H9 (cell line): ENCODE measurements around the gene BCAS3. TPM values are rescaled to one million over a fixed set of nuclear protein-coding genes. Genes with fewer than 3 reads are reported as not detected.
A peak's percentile ranks its signal among the peaks of the same experiment; 100 is the strongest.

Experiments
- DNase-seq: peaks from one replicate; pipeline ENCODE4 v3.0.0-alpha.2; 2017
- H2AFZ ChIP-seq: one replicate; pipeline ENCODE4 v1.6.1; 2013; ENCODE audit warnings: mild to moderate bottlenecking, low read length, control low read depth, moderate library complexity
- H2AK5ac ChIP-seq: 2 replicates; pipeline ENCODE4 v1.6.1; 2013; ENCODE audit warnings: low read length, control low read depth, mixed read lengths; ENCODE audit not compliant: insufficient read length
- H2BK120ac ChIP-seq: one replicate; pipeline ENCODE4 v1.6.1; 2013; ENCODE audit warnings: low read depth, mild to moderate bottlenecking, low read length, control low read depth, inconsistent platforms; ENCODE audit not compliant: poor library complexity, severe bottlenecking
- H2BK12ac ChIP-seq: 2 replicates; pipeline ENCODE4 v1.6.1; 2013; ENCODE audit warnings: low read length, control low read depth, mixed read lengths, low read depth; ENCODE audit not compliant: insufficient read length
- H2BK15ac ChIP-seq: 2 replicates; pipeline ENCODE4 v1.6.1; 2013; ENCODE audit warnings: low read depth, low read length, control low read depth
- H2BK20ac ChIP-seq: one replicate; pipeline ENCODE4 v1.6.1; 2013; ENCODE audit warnings: low read depth, mild to moderate bottlenecking, low read length, control low read depth, inconsistent platforms; ENCODE audit not compliant: poor library complexity, severe bottlenecking
- H2BK5ac ChIP-seq: 2 replicates; pipeline ENCODE4 v1.6.1; 2013; ENCODE audit warnings: low read length, control low read depth, mixed read lengths; ENCODE audit not compliant: insufficient read length
- H3K14ac ChIP-seq: 2 replicates; pipeline ENCODE4 v1.6.1; 2013; ENCODE audit warnings: low read length, control low read depth; ENCODE audit not compliant: insufficient read depth
- H3K18ac ChIP-seq: 2 replicates; pipeline ENCODE4 v1.6.1; 2013; ENCODE audit warnings: low read depth, mild to moderate bottlenecking, mixed read lengths, low read length, control low read depth; ENCODE audit not compliant: insufficient read length
- H3K23ac ChIP-seq: 2 replicates; pipeline ENCODE4 v1.6.1; 2013; ENCODE audit warnings: low read length, control low read depth, mixed read lengths, low read depth; ENCODE audit not compliant: insufficient read length
- H3K23me2 ChIP-seq: 2 replicates; pipeline ENCODE4 v1.6.1; 2013; ENCODE audit warnings: low read depth, mild to moderate bottlenecking, mixed read lengths, low read length, control low read depth; ENCODE audit not compliant: insufficient read length, poor library complexity, severe bottlenecking
- H3K27ac ChIP-seq: 2 replicates; pipeline ENCODE4 v1.5.1; 2013; ENCODE audit warnings: low read length, control low read depth, mixed read lengths, low read depth; ENCODE audit not compliant: insufficient read length
- H3K27me3 ChIP-seq: 2 replicates; pipeline ENCODE4 v1.6.1; 2013; ENCODE audit warnings: low read length, control low read depth, inconsistent platforms; ENCODE audit not compliant: insufficient read depth
- H3K4ac ChIP-seq: 2 replicates; pipeline ENCODE4 v1.6.1; 2013; ENCODE audit warnings: low read depth, mild to moderate bottlenecking, control low read depth, inconsistent platforms, low read length, moderate library complexity
- H3K4me1 ChIP-seq: 2 replicates; pipeline ENCODE4 v1.6.1; 2013; ENCODE audit warnings: low read length, control low read depth, inconsistent platforms; ENCODE audit not compliant: insufficient read depth
- H3K4me2 ChIP-seq: 2 replicates; pipeline ENCODE4 v1.6.1; 2013; ENCODE audit warnings: low read length, control low read depth, mixed read lengths; ENCODE audit not compliant: insufficient read length, insufficient read depth
- H3K56ac ChIP-seq: 2 replicates; pipeline ENCODE4 v1.6.1; 2013; ENCODE audit warnings: low read depth, mild to moderate bottlenecking, mixed read lengths, low read length, control low read depth; ENCODE audit not compliant: insufficient read length
- H3K79me1 ChIP-seq: 2 replicates; pipeline ENCODE4 v1.6.1; 2013; ENCODE audit warnings: low read depth, mild to moderate bottlenecking, moderate library complexity, low read length, control low read depth, inconsistent platforms; ENCODE audit not compliant: insufficient read depth, poor library complexity, severe bottlenecking
- H3K79me2 ChIP-seq: 2 replicates; pipeline ENCODE4 v1.6.1; 2013; ENCODE audit warnings: low read length, control low read depth, inconsistent platforms; ENCODE audit not compliant: insufficient read depth
- H3K9ac ChIP-seq: 2 replicates; pipeline ENCODE4 v1.6.1; 2013; ENCODE audit warnings: low read length, control low read depth, mixed read lengths; ENCODE audit not compliant: insufficient read length; ENCODE audit errors: extremely low read depth
- H3K9me3 ChIP-seq: one replicate; pipeline ENCODE4 v1.6.1; 2013; ENCODE audit warnings: low read depth, low read length, inconsistent platforms; ENCODE audit not compliant: control insufficient read depth
- H3T11ph ChIP-seq: one replicate; pipeline ENCODE4 v1.6.1; 2013; ENCODE audit warnings: mild to moderate bottlenecking, low read length, control low read depth, inconsistent platforms
- H4K20me1 ChIP-seq: one replicate; pipeline ENCODE4 v1.6.1; 2013; ENCODE audit not compliant: control insufficient read depth, insufficient read length, insufficient read depth
- H4K5ac ChIP-seq: 2 replicates; pipeline ENCODE4 v1.6.1; 2013; ENCODE audit warnings: low read depth, mild to moderate bottlenecking, mixed read lengths, low read length, control low read depth; ENCODE audit not compliant: insufficient read length
- H4K8ac ChIP-seq: replicated peaks from 2 replicates; pipeline ENCODE4 v1.6.1; 2013; ENCODE audit warnings: low read length, control low read depth, mixed read lengths, low read depth; ENCODE audit not compliant: insufficient read length
- H4K91ac ChIP-seq: 2 replicates; pipeline ENCODE4 v1.6.1; 2013; ENCODE audit warnings: low read depth, mild to moderate bottlenecking, moderate library complexity, mixed read lengths, low read length, control low read depth; ENCODE audit not compliant: insufficient read length
- H3K27ac Mint-ChIP-seq, 3 experiments: 2 replicates in 2 of 3; 3 replicates in 1 of 3; pipeline ENCODE4 v1.8.0; 2020 to 2021; ENCODE audit warnings: mixed read lengths in 3 of 3, mild to moderate bottlenecking in 1 of 3, moderate library complexity in 1 of 3
- H3K27me3 Mint-ChIP-seq: 2 replicates; pipeline ENCODE4 v1.8.0; 2021; ENCODE audit warnings: low read depth, mild to moderate bottlenecking, moderate library complexity, mixed read lengths
- H3K36me3 Mint-ChIP-seq, 3 experiments: 2 replicates in 2 of 3; 3 replicates in 1 of 3; pipeline ENCODE4 v1.8.0; 2020 to 2021; ENCODE audit warnings: low read depth in 3 of 3, mixed read lengths in 3 of 3; ENCODE audit not compliant: insufficient read depth in 1 of 3
- H3K4me1 Mint-ChIP-seq, 2 experiments: 2 replicates each; pipeline ENCODE4 v1.8.0; 2020; ENCODE audit warnings: mixed read lengths in 2 of 2
- H3K4me3 Mint-ChIP-seq, 2 experiments: 2 replicates in 1 of 2; 3 replicates in 1 of 2; pipeline ENCODE4 v1.8.0; 2020 to 2021; ENCODE audit warnings: mild to moderate bottlenecking in 2 of 2, mixed read lengths in 2 of 2, moderate library complexity in 1 of 2
- H3K9me3 Mint-ChIP-seq, 2 experiments: 2 replicates in 1 of 2; 3 replicates in 1 of 2; pipeline ENCODE4 v1.8.0; 2020; ENCODE audit warnings: mild to moderate bottlenecking in 2 of 2, mixed read lengths in 2 of 2, moderate library complexity in 1 of 2
- WGBS: extraction: QIAGEN DNeasy Blood & Tissue Kit; methylation state at CpG from one replicate; pipeline ENCODE4 v1.1.7; 2013; ENCODE audit warnings: missing lambda C conversion rate, low lambda C conversion rate, mixed read lengths; ENCODE audit not compliant: insufficient read length; ENCODE audit errors: extremely low coverage; 5-methylcytosine and 5-hydroxymethylcytosine counted together
- total RNA-seq: library from RNA; stranded (reverse); gene quantifications from 2 replicates; pipeline ENCODE4 v1.2.1, GENCODE V29; 2021
- TF ChIP-seq, protein P1 (sequence below): fragments of 200-600 bp; sonication (generic); conservative IDR thresholded peaks from 3 replicates; pipeline ENCODE4 v1.8.0; 2021; ENCODE audit warnings: antibody characterized with exemption, mild to moderate bottlenecking

The BCAS3 gene
- total RNA-seq, 1 experiment from 2014 or later, result 22.4 TPM

DNA sequence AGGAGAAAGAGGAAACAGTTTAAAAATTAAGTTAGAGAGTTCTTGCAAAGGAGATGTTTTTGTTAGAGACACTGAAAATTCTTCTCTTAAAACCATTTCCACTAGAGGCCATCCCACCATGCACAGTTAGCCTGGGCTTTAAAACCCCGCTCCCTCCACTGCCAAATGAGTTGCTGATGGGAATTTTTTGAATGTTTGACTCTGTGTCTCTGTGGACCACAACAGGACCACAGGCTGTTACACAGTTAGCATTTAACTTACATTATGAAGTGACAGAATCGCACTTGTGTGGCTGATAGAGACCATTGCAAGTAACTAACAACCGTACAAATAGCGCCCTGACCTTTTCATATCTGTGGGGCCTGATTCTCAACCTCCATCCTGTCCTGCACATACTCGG, 647.3 kb downstream of the BCAS3 start:
- DNase-seq, result no peak
- H3K14ac ChIP-seq, result no peak overlapping the region; the same call in 1 of the 2 replicates
- no peaks in the 10 kb centered on the region for H3K9me3 ChIP-seq
- H2BK20ac ChIP-seq, result no peak overlapping the region
- no peak overlapping the region for H2AFZ ChIP-seq
- H3K27me3 Mint-ChIP-seq, result no peaks in the 10 kb centered on the region
- H3K4me3 Mint-ChIP-seq, result no peak overlapping the region
- H3K23ac ChIP-seq, result no peak overlapping the region
- no peaks in the 10 kb centered on the region for H3K36me3 Mint-ChIP-seq
- H3K27ac ChIP-seq, result no peak overlapping the region
- H2BK15ac ChIP-seq, result no peak overlapping the region
- no peaks in the 10 kb centered on the region for H4K20me1 ChIP-seq
- no peaks in the 10 kb centered on the region for H3K79me2 ChIP-seq
- H3K4ac ChIP-seq, result no peak overlapping the region
- no peaks in the 10 kb centered on the region for H3K23me2 ChIP-seq
- no peak overlapping the region for H3K56ac ChIP-seq
- no peak overlapping the region for H2BK5ac ChIP-seq
- WGBS, result no CpG with 5 or more reads among the region's 5 CpGs
- no peaks in the 10 kb centered on the region for H3K9me3 Mint-ChIP-seq
- no peak overlapping the region for H3T11ph ChIP-seq
- no peak overlapping the region for H3K18ac ChIP-seq
- H4K8ac ChIP-seq, result no peak overlapping the region
- no peak overlapping the region for H3K9ac ChIP-seq
- H2BK12ac ChIP-seq, result no peak overlapping the region
- no peaks in the 10 kb centered on the region for H3K4me1 ChIP-seq
- H4K91ac ChIP-seq, result no peak overlapping the region
- TF ChIP-seq, protein P1, sequence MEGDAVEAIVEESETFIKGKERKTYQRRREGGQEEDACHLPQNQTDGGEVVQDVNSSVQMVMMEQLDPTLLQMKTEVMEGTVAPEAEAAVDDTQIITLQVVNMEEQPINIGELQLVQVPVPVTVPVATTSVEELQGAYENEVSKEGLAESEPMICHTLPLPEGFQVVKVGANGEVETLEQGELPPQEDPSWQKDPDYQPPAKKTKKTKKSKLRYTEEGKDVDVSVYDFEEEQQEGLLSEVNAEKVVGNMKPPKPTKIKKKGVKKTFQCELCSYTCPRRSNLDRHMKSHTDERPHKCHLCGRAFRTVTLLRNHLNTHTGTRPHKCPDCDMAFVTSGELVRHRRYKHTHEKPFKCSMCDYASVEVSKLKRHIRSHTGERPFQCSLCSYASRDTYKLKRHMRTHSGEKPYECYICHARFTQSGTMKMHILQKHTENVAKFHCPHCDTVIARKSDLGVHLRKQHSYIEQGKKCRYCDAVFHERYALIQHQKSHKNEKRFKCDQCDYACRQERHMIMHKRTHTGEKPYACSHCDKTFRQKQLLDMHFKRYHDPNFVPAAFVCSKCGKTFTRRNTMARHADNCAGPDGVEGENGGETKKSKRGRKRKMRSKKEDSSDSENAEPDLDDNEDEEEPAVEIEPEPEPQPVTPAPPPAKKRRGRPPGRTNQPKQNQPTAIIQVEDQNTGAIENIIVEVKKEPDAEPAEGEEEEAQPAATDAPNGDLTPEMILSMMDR, result no peak
- H3K79me1 ChIP-seq, result no peaks in the 10 kb centered on the region
- no peak overlapping the region for H3K4me2 ChIP-seq
- peak overlapping the region in 1 of 3 experiments; percentile 39; a peak in 1 of 7 replicates for H3K27ac Mint-ChIP-seq
- H2BK120ac ChIP-seq, result no peak overlapping the region
- H2AK5ac ChIP-seq, result no peak overlapping the region
- H3K4me1 Mint-ChIP-seq, result peaks cover 20 to 27% of the 10 kb centered on the region in 2 experiments
- no peak overlapping the region for H4K5ac ChIP-seq
- H3K27me3 ChIP-seq, result no peaks in the 10 kb centered on the region
